ENCODE results near the gene PACSIN2. TPM values are rescaled to one million over a fixed set of nuclear protein-coding genes. Genes with fewer than 3 reads are reported as not detected.

The PACSIN2 gene
- total RNA-seq, 1 experiment from 2014 or later, result 70.5 TPM

- peaks cover 51% of the 10 kb centered on the region for H3K4me1 Mint-ChIP-seq
- no peak overlapping the region for H3K4me3 Mint-ChIP-seq
- DNase-seq (ENCODE audit: low spot score) (no peak), ATAC-seq (peak; percentile 3; the same call in 1 of the 2 replicates)
- no peaks in the 10 kb centered on the region for H3K9me3 Mint-ChIP-seq
- ChIA-PET POLR2A (no interaction called here), CTCF (interaction anchor here (0.5 to 0.9 kb wide), 4 partner anchors 9 to 738 kb away, joined by 3 to 4 read pairs (median 3); no protein-coding TSS in a partner anchor)
- peaks cover 7% of the 10 kb centered on the region; the same call in 1 of the 2 replicates for H3K27me3 Mint-ChIP-seq (ENCODE audit: low read depth)
- no peaks in the 10 kb centered on the region for H3K36me3 Mint-ChIP-seq
- H3K27ac Mint-ChIP-seq, result peak overlapping the region; percentile 72
- no peak for TF ChIP-seq STAT6 (CRISPR knock-in tag; conservative IDR thresholded peaks at IDR 0.05; ENCODE audit: low read depth)
- TF ChIP-seq TCF7 (CRISPR knock-in tag; IDR thresholded peaks at IDR 0.05; ENCODE audit: low read depth), result no peak
- no peak for TF ChIP-seq ZNF671 (CRISPR knock-in tag; IDR thresholded peaks at IDR 0.05)
- no peak for TF ChIP-seq JAZF1 (CRISPR knock-in tag; IDR thresholded peaks at IDR 0.05)
- no peak for TF ChIP-seq IRF1 (CRISPR knock-in tag; IDR thresholded peaks at IDR 0.05)
- no peak for TF ChIP-seq NFE2L1 (CRISPR knock-in tag; IDR thresholded peaks at IDR 0.05)
- no peak for TF ChIP-seq CTCF (IDR thresholded peaks at IDR 0.05)
- no peak for TF ChIP-seq NFYB (CRISPR knock-in tag; conservative IDR thresholded peaks at IDR 0.05; ENCODE audit: low read depth)
- no peak for TF ChIP-seq USF2 (CRISPR knock-in tag; IDR thresholded peaks at IDR 0.05)
- TF ChIP-seq ATF1 (CRISPR knock-in tag; IDR thresholded peaks at IDR 0.05), result no peak
- no peak for TF ChIP-seq SMAD3 (CRISPR knock-in tag; IDR thresholded peaks at IDR 0.05; ENCODE audit: borderline replicate concordance)
- TF ChIP-seq RORB (CRISPR knock-in tag; IDR thresholded peaks at IDR 0.05), result no peak
- no peak for TF ChIP-seq HMGA2 (CRISPR knock-in tag; IDR thresholded peaks at IDR 0.05)
- no peak for TF ChIP-seq ERG (CRISPR knock-in tag; IDR thresholded peaks at IDR 0.05)
- no peak for TF ChIP-seq E2F4 (CRISPR knock-in tag; IDR thresholded peaks at IDR 0.05; ENCODE audit: borderline replicate concordance, low read depth)
- TF ChIP-seq TEAD4 (CRISPR knock-in tag; IDR thresholded peaks at IDR 0.05), result no peak
- TF ChIP-seq ATF2 (CRISPR knock-in tag; IDR thresholded peaks at IDR 0.05; ENCODE audit: borderline replicate concordance, low read depth), result no peak
Measured at GRCh38 chr22:43011079-43011478, 3.9 kb downstream of the PACSIN2 start.
